ENCODE results near the gene PRRX2.

The PRRX2 gene

GRCh38 chr9:129656795-129657390, 8.6 kb upstream of the PRRX2 start:
- H3K4me1 ChIP-seq (ENCODE audit: control insufficient read depth, insufficient read depth, low read length): no peaks in the 10 kb centered on the region
- H3K27ac ChIP-seq (ENCODE audit: extremely low read depth, low read depth, low read length): no peak overlapping the region
- ChIA-PET CTCF (interaction anchor here (1.0 to 2.0 kb wide), 7 partner anchors 14 to 133 kb away, joined by 3 to 8 read pairs (median 4); no protein-coding TSS in a partner anchor), POLR2A (interaction anchor here (0.7 kb wide), 1 partner anchor 273 kb away, joined by 3 read pairs; no protein-coding TSS in a partner anchor)
- H3K9me3 ChIP-seq (ENCODE audit: control insufficient read depth, insufficient read depth, low read depth, low read length): no peaks in the 10 kb centered on the region
- H3K4me3 ChIP-seq (ENCODE audit: low read depth, low read length): no peak overlapping the region
- no peaks in the 10 kb centered on the region for H3K36me3 ChIP-seq (ENCODE audit: control insufficient read depth in 2 of 2, insufficient read depth in 1 of 2, low read length in 2 of 2)
- TF ChIP-seq, protein P1, sequence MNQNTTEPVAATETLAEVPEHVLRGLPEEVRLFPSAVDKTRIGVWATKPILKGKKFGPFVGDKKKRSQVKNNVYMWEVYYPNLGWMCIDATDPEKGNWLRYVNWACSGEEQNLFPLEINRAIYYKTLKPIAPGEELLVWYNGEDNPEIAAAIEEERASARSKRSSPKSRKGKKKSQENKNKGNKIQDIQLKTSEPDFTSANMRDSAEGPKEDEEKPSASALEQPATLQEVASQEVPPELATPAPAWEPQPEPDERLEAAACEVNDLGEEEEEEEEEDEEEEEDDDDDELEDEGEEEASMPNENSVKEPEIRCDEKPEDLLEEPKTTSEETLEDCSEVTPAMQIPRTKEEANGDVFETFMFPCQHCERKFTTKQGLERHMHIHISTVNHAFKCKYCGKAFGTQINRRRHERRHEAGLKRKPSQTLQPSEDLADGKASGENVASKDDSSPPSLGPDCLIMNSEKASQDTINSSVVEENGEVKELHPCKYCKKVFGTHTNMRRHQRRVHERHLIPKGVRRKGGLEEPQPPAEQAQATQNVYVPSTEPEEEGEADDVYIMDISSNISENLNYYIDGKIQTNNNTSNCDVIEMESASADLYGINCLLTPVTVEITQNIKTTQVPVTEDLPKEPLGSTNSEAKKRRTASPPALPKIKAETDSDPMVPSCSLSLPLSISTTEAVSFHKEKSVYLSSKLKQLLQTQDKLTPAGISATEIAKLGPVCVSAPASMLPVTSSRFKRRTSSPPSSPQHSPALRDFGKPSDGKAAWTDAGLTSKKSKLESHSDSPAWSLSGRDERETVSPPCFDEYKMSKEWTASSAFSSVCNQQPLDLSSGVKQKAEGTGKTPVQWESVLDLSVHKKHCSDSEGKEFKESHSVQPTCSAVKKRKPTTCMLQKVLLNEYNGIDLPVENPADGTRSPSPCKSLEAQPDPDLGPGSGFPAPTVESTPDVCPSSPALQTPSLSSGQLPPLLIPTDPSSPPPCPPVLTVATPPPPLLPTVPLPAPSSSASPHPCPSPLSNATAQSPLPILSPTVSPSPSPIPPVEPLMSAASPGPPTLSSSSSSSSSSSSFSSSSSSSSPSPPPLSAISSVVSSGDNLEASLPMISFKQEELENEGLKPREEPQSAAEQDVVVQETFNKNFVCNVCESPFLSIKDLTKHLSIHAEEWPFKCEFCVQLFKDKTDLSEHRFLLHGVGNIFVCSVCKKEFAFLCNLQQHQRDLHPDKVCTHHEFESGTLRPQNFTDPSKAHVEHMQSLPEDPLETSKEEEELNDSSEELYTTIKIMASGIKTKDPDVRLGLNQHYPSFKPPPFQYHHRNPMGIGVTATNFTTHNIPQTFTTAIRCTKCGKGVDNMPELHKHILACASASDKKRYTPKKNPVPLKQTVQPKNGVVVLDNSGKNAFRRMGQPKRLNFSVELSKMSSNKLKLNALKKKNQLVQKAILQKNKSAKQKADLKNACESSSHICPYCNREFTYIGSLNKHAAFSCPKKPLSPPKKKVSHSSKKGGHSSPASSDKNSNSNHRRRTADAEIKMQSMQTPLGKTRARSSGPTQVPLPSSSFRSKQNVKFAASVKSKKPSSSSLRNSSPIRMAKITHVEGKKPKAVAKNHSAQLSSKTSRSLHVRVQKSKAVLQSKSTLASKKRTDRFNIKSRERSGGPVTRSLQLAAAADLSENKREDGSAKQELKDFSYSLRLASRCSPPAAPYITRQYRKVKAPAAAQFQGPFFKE (tag by site-specific recombination; IDR thresholded peaks at IDR 0.05; ENCODE audit: borderline replicate concordance): no peak
- TF ChIP-seq SP7 (tag by site-specific recombination; IDR thresholded peaks at IDR 0.05): 0 out of 2 replicates have a peak, but pooled peaks have one; percentile 31
- no peak for TF ChIP-seq ZNF140 (tag by site-specific recombination; IDR thresholded peaks at IDR 0.05)
- no peak for TF ChIP-seq PRDM1 (tag by site-specific recombination; IDR thresholded peaks at IDR 0.05)
- TF ChIP-seq WT1 (tag by site-specific recombination; IDR thresholded peaks at IDR 0.05): no peak
- no peak for TF ChIP-seq ZNF248 (tag by site-specific recombination; IDR thresholded peaks at IDR 0.05)
- no peak for TF ChIP-seq ZNF580 (tag by site-specific recombination; IDR thresholded peaks at IDR 0.05)
- no peak for TF ChIP-seq ZSCAN30 (tag by site-specific recombination; IDR thresholded peaks at IDR 0.05)
- no peak for TF ChIP-seq BCL11A (tag by site-specific recombination; IDR thresholded peaks at IDR 0.05; ENCODE audit: low read depth)
- 0 out of 2 replicates have a peak, but pooled peaks have one; percentile 38 for TF ChIP-seq IKZF3 (tag by site-specific recombination; IDR thresholded peaks at IDR 0.05)
- TF ChIP-seq ZNF223 (tag by site-specific recombination; IDR thresholded peaks at IDR 0.05): no peak
- no peak for TF ChIP-seq ZNF626 (tag by site-specific recombination; IDR thresholded peaks at IDR 0.05)
- 0 out of 2 replicates have a peak, but pooled peaks have one; percentile 43 for TF ChIP-seq KLF1 (tag by site-specific recombination; IDR thresholded peaks at IDR 0.05)
- TF ChIP-seq, protein P2, sequence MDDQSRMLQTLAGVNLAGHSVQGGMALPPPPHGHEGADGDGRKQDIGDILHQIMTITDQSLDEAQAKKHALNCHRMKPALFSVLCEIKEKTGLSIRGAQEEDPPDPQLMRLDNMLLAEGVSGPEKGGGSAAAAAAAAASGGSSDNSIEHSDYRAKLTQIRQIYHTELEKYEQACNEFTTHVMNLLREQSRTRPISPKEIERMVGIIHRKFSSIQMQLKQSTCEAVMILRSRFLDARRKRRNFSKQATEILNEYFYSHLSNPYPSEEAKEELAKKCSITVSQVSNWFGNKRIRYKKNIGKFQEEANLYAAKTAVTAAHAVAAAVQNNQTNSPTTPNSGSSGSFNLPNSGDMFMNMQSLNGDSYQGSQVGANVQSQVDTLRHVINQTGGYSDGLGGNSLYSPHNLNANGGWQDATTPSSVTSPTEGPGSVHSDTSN (CRISPR knock-in tag; IDR thresholded peaks at IDR 0.05): no peak
- TF ChIP-seq ZBTB6 (tag by site-specific recombination; IDR thresholded peaks at IDR 0.05): no peak
- no peak for TF ChIP-seq ZNF560 (tag by site-specific recombination; IDR thresholded peaks at IDR 0.05; ENCODE audit: borderline replicate concordance)
- no peak for TF ChIP-seq ZNF335 (tag by site-specific recombination; conservative IDR thresholded peaks at IDR 0.05)
- TF ChIP-seq ZIC2 (tag by site-specific recombination; IDR thresholded peaks at IDR 0.05): peak; percentile 72
- 0 out of 2 replicates have a peak, but pooled peaks have one; percentile 7 for TF ChIP-seq TSHZ1 (tag by site-specific recombination; IDR thresholded peaks at IDR 0.05; ENCODE audit: borderline replicate concordance)
- TF ChIP-seq, protein P3, sequence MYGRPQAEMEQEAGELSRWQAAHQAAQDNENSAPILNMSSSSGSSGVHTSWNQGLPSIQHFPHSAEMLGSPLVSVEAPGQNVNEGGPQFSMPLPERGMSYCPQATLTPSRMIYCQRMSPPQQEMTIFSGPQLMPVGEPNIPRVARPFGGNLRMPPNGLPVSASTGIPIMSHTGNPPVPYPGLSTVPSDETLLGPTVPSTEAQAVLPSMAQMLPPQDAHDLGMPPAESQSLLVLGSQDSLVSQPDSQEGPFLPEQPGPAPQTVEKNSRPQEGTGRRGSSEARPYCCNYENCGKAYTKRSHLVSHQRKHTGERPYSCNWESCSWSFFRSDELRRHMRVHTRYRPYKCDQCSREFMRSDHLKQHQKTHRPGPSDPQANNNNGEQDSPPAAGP (tag by site-specific recombination; IDR thresholded peaks at IDR 0.05): peak; percentile 98
- no peak for TF ChIP-seq ZNF621 (tag by site-specific recombination; IDR thresholded peaks at IDR 0.05)
- TF ChIP-seq ZNF670 (tag by site-specific recombination; IDR thresholded peaks at IDR 0.05; ENCODE audit: low read depth): no peak
- no peak for TF ChIP-seq ZNF354C (tag by site-specific recombination; IDR thresholded peaks at IDR 0.05; ENCODE audit: borderline replicate concordance, low read depth)
- peak; percentile 75 for TF ChIP-seq ZNF629 (tag by site-specific recombination; IDR thresholded peaks at IDR 0.05)
- no peak for TF ChIP-seq ZNF707 (tag by site-specific recombination; IDR thresholded peaks at IDR 0.05)

All from HEK293 (cell line).